K562 (cell line): ENCODE results near the gene ZKSCAN4. TPM values are rescaled to one million over a fixed set of nuclear protein-coding genes. Genes with fewer than 3 reads are reported as not detected.

ENCODE experiments used
- C11orf30 ChIP-seq: fragments of 450-650 bp; IDR thresholded peaks from 2 replicates; pipeline ENCODE4 v1.6.1; 2016; ENCODE audit warnings: low read depth, mild to moderate bottlenecking
- CBX2 ChIP-seq: fragments of 200-600 bp; sonication (generic); IDR thresholded peaks from one replicate; pipeline ENCODE4 v1.6.1; 2012; ENCODE audit warnings: mild to moderate bottlenecking, low read length, inconsistent platforms; ENCODE audit not compliant: insufficient read depth, poor library complexity, severe bottlenecking
- FOXK1 ChIP-seq: sonication (generic); formaldehyde crosslinking; IDR thresholded peaks from 2 replicates; pipeline ENCODE4 v1.8.0; 2022; ENCODE audit warnings: missing genetic modification reagents, mild to moderate bottlenecking, borderline replicate concordance
- GABPA ChIP-seq: fragments of 200-800 bp; sonication (Bioruptor generic); conservative IDR thresholded peaks from 2 replicates; pipeline ENCODE4 v1.6.1; 2016; ENCODE audit warnings: low read depth, missing genetic modification characterization, missing compliant biosample characterization
- HDAC1 ChIP-seq, 2 experiments: fragments of 450-650 bp; IDR thresholded peaks; 2 replicates each; pipeline ENCODE4 v1.6.1; 2016 to 2017; ENCODE audit warnings: inconsistent platforms in 1 of 2, mild to moderate bottlenecking in 1 of 2, moderate library complexity in 1 of 2
- MTA3 ChIP-seq: fragments of 450-650 bp; formaldehyde crosslinking; IDR thresholded peaks from 2 replicates; pipeline ENCODE4 v1.6.1; 2017; ENCODE audit warnings: mild to moderate bottlenecking, borderline replicate concordance
- PCBP2 ChIP-seq: fragments of 200-400 bp; formaldehyde crosslinking; IDR thresholded peaks from 2 replicates; pipeline ENCODE4 v1.6.1; 2018; ENCODE audit warnings: low read length, low read depth, mild to moderate bottlenecking, moderate library complexity; ENCODE audit not compliant: poor library complexity, severe bottlenecking
- SMAD1 ChIP-seq: fragments of 150-350 bp; IDR thresholded peaks from 2 replicates; pipeline ENCODE4 v1.6.1; 2014; ENCODE audit warnings: low read length, low read depth; ENCODE audit not compliant: partially characterized antibody
- SMAD4 ChIP-seq: fragments of 250-450 bp; sonication (Bioruptor Pico); conservative IDR thresholded peaks from 2 replicates; pipeline ENCODE4 v1.8.0; 2021; ENCODE audit warnings: inconsistent platforms, mild to moderate bottlenecking, moderate library complexity
- SMARCA4 ChIP-seq: fragments of 450-650 bp; IDR thresholded peaks from 2 replicates; pipeline ENCODE4 v1.6.1; 2016
- SRSF7 ChIP-seq: fragments of 200-400 bp; formaldehyde crosslinking; optimal IDR thresholded peaks from 2 replicates; pipeline ENCODE3; 2017; ENCODE audit warnings: mild to moderate bottlenecking, low read depth, low read length
- TEAD1 ChIP-seq, 2 experiments: fragments of 450-650 bp in 1 of 2; sonication (generic) in 1 of 2; formaldehyde crosslinking; IDR thresholded peaks; 2 replicates each; pipeline versions ENCODE4 v1.4.0 to v1.8.0; 2020 to 2022; ENCODE audit warnings: mild to moderate bottlenecking in 2 of 2, missing genetic modification reagents in 1 of 2
- ZNF121 ChIP-seq: sonication (generic); formaldehyde crosslinking; conservative IDR thresholded peaks from 2 replicates; pipeline ENCODE4 v1.8.0; 2022; ENCODE audit warnings: missing genetic modification reagents
- ZNF316 ChIP-seq: fragments of 450-650 bp; IDR thresholded peaks from 2 replicates; pipeline ENCODE4 v1.6.1; 2016
- ZNF551 ChIP-seq: fragments of 250-450 bp; sonication (Bioruptor Pico); IDR thresholded peaks from 2 replicates; pipeline ENCODE4 v1.5.0; 2021; ENCODE audit warnings: mild to moderate bottlenecking, moderate library complexity
- polyA plus RNA-seq, 8 experiments: library from polyadenylated mRNA; depleted of rRNA in 4 of 8; stranded (reverse) in 5 of 8; unstranded in 3 of 8; fragments of >200 nt; fragmentation: Nextera tagmentation in 2 of 8; fragmentation: Illumina TruSeq in 1 of 8; extraction: Ambion mirVana in 2 of 8; extraction: Trizol in 1 of 8; gene quantifications; 2 replicates each; pipeline versions ENCODE4 v1.2.1 to v1.2.3, GENCODE V29; 2011 to 2014; ENCODE audit warnings: inconsistent platforms in 1 of 8, missing spikeins in 1 of 8
- total RNA-seq, 7 experiments: library from RNA; depleted of rRNA in 6 of 7; stranded (reverse); fragments of >200 nt in 6 of 7; fragmentation: Illumina TruSeq in 2 of 7; extraction: Trizol in 2 of 7; gene quantifications; 2 replicates each; pipeline versions ENCODE4 v1.2.1 to v1.2.3, GENCODE V29; 2011 to 2021; ENCODE audit warnings: low replicate concordance in 1 of 7
- TF ChIP-seq, protein P1 (sequence below), 2 experiments: fragments of 450-650 bp; IDR thresholded peaks; 2 replicates each; pipeline ENCODE4 v1.6.1; 2016
- TF ChIP-seq, protein P2 (sequence below): fragments of 450-650 bp; formaldehyde crosslinking; conservative IDR thresholded peaks from 2 replicates; pipeline ENCODE4 v1.4.0; 2022; ENCODE audit warnings: mild to moderate bottlenecking, missing genetic modification characterization
- TF ChIP-seq, protein P3 (sequence below), 2 experiments: IDR thresholded peaks; 2 replicates each; pipeline ENCODE4 v1.6.1; 2011; ENCODE audit warnings: borderline replicate concordance in 1 of 2, control low read depth in 1 of 2, low read depth in 1 of 2, low read length in 1 of 2, mild to moderate bottlenecking in 1 of 2, mixed read lengths in 1 of 2, moderate library complexity in 1 of 2; ENCODE audit not compliant: insufficient read depth in 1 of 2, insufficient read length in 1 of 2, poor library complexity in 1 of 2, severe bottlenecking in 1 of 2; ENCODE audit errors: extremely low read depth in 1 of 2
- TF ChIP-seq, protein P4 (sequence below): IDR thresholded peaks from 2 replicates; pipeline ENCODE4 v1.6.1; 2012; ENCODE audit warnings: low read depth, low read length, improper control_type of control experiment, borderline replicate concordance

The ZKSCAN4 gene
- total and polyA plus RNA-seq, 9 of the 15 experiments (the other 6 are each of a cell fraction or from before 2014, with no cell fraction given), result 1.2 to 5.3 (median 4.7) TPM

DNA sequence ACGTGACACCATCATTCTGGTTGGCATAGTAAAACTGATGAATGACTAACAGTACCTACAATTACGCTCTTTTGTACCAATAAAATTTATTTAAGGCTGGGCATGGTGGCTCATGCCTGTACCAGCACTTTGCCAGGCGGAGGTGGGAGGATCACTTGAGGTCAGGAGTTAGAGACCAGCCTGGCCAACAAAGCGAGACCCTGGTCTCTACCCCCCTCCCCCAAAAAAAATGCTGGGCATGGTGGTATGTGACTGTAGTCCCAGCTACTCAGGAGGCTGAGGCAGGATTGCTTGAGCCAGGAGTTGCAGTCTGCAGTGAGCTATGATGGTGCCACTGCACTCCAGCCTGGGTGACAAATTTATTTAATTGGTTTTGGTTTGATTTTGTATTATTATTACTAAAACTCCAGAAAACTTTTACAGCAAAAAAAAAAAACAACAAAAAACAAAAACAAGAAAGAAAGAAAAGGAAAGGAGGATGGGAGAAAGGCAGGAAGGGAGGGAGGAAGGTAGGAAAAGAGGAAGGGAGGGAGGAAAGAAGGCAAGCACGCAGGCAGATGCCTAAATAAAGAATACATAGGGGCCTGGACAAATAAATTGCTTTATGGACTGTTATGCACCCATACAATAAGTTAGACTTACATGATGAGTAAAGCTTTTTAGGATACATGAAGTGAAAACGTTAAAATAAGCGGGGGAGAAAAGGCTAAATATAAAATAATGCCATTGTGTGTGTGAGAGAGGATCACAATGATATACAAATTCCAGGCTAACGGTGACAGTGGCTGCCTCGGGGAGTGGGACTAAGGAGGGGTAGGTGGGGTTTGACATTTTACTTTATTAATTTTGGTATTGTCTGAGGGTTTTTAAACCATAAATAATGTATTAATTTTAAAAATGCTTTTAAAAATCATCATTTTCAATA, 27.7 kb downstream of the ZKSCAN4 start (continued):
- TF ChIP-seq ZNF316 (no peak), TEAD1 (CRISPR knock-in tag; IDR thresholded peaks at IDR 0.05) (no peak), C11orf30 (no peak), FOXK1 (no peak), MTA3 (no peak), SMARCA4 (0 out of 2 replicates have a peak, but pooled peaks have one; percentile 9), GABPA (0 out of 2 replicates have a peak, but pooled peaks have one; percentile 63), SMAD4 (CRISPR knock-in tag) (no peak), SRSF7 (no peak), CBX2 (no peak), SMAD1 (no peak), ZNF121 (CRISPR knock-in tag) (no peak), PCBP2 (no peak), ZNF551 (CRISPR knock-in tag) (no peak), HDAC1 (IDR thresholded peaks at IDR 0.05) (peak in 1 of 2 experiments; percentile 15; a peak in 1 of 4 replicates)
- TF ChIP-seq, protein P1, sequence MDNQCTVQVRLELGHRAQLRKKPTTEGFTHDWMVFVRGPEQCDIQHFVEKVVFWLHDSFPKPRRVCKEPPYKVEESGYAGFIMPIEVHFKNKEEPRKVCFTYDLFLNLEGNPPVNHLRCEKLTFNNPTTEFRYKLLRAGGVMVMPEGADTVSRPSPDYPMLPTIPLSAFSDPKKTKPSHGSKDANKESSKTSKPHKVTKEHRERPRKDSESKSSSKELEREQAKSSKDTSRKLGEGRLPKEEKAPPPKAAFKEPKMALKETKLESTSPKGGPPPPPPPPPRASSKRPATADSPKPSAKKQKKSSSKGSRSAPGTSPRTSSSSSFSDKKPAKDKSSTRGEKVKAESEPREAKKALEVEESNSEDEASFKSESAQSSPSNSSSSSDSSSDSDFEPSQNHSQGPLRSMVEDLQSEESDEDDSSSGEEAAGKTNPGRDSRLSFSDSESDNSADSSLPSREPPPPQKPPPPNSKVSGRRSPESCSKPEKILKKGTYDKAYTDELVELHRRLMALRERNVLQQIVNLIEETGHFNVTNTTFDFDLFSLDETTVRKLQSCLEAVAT (IDR thresholded peaks at IDR 0.05), result peak in 1 of 2 experiments; percentile 37; a peak in 1 of 4 replicates
- TF ChIP-seq, protein P2, sequence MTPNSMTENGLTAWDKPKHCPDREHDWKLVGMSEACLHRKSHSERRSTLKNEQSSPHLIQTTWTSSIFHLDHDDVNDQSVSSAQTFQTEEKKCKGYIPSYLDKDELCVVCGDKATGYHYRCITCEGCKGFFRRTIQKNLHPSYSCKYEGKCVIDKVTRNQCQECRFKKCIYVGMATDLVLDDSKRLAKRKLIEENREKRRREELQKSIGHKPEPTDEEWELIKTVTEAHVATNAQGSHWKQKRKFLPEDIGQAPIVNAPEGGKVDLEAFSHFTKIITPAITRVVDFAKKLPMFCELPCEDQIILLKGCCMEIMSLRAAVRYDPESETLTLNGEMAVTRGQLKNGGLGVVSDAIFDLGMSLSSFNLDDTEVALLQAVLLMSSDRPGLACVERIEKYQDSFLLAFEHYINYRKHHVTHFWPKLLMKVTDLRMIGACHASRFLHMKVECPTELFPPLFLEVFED (CRISPR knock-in tag), result no peak
- TF ChIP-seq, protein P3, sequence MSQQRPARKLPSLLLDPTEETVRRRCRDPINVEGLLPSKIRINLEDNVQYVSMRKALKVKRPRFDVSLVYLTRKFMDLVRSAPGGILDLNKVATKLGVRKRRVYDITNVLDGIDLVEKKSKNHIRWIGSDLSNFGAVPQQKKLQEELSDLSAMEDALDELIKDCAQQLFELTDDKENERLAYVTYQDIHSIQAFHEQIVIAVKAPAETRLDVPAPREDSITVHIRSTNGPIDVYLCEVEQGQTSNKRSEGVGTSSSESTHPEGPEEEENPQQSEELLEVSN (IDR thresholded peaks at IDR 0.05; ENCODE audit: borderline replicate concordance in 1 of 2, extremely low read depth in 1 of 2, insufficient read depth in 1 of 2, insufficient read length in 1 of 2, low read depth in 1 of 2, low read length in 1 of 2, poor library complexity in 1 of 2, severe bottlenecking in 1 of 2), result no peak
- TF ChIP-seq, protein P4, sequence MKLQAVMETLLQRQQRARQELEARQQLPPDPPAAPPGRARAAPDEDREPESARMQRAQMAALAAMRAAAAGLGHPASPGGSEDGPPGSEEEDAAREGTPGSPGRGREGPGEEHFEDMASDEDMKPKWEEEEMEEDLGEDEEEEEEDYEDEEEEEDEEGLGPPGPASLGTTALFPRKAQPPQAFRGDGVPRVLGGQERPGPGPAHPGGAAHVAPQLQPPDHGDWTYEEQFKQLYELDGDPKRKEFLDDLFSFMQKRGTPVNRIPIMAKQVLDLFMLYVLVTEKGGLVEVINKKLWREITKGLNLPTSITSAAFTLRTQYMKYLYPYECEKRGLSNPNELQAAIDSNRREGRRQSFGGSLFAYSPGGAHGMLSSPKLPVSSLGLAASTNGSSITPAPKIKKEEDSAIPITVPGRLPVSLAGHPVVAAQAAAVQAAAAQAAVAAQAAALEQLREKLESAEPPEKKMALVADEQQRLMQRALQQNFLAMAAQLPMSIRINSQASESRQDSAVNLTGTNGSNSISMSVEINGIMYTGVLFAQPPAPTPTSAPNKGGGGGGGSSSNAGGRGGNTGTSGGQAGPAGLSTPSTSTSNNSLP, result no peak
